Left hindlimb (tissue), 1 donor: ENCODE measurements around the gene CMIP.

Experiments used
- DNase-seq: peaks from one replicate; pipeline ENCODE4 v3.0.0-alpha.2; 2018

CMIP gene

DNA sequence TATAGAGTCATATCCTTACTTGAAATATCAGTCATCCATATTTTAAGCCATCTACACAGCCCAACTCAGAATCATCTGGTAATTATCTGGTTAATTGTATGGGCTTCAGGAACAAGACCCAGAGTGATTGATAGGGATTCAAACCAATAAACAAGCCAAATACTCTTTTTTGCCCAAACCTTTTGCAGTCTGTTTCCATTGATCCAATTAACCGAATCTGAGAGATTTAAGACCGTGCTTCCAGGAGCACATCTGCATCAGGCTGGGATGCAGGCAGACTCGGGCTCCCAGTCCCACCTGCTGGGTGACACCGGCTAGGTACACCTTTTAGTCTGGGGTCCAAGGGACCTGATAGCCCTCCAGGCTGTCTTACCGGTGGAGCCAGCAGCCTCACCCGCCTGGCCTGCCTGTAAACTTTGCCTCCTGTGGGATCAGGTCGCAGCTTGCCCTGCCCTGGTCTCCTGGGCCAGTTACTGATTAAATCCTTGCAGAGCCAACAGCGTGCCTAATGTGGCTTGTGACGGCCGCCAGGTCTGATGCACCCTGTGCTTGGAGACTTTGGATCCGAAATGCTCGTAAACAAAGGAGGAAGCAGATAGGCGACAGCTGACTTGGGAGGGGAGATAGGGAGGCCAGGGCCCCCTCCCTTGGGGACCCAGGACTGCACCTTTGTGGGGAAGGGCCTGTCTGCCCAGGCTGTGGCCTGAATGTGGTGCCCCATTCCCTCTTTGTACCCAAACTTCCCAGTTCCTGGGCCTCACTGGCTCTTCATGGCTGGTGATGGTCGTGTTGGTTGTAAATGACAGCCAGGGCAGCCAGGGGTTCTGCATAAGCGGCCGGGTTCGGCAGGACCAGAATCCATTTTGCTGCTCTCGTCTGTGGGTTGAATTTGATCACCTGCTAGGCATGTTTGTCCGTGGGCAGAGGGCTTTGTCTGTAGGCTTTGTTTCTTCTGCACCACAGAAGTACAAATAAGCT lies 3.8 kb downstream of the CMIP start:
- DNase-seq = no peak

DNA sequence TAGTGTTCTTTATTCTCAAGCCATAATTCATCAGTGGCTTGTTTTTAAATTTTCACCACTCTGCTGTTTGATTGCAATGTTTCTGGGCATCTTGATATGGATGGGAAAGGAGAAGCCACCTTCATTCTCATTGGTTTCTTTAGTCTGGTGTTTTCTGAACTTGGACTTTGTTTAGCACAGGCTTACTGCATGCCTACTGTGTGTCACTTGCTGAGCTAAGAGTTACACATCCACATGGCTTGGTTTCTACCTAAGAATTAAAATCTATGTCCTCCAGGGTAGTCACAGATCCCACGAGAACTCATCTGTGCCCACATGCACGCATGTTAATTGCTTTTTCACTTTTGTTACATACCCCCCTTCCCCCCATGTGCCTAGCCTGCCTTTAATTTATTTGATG lies 4.6 kb downstream of the CMIP start:
- DNase-seq = no peak

DNA sequence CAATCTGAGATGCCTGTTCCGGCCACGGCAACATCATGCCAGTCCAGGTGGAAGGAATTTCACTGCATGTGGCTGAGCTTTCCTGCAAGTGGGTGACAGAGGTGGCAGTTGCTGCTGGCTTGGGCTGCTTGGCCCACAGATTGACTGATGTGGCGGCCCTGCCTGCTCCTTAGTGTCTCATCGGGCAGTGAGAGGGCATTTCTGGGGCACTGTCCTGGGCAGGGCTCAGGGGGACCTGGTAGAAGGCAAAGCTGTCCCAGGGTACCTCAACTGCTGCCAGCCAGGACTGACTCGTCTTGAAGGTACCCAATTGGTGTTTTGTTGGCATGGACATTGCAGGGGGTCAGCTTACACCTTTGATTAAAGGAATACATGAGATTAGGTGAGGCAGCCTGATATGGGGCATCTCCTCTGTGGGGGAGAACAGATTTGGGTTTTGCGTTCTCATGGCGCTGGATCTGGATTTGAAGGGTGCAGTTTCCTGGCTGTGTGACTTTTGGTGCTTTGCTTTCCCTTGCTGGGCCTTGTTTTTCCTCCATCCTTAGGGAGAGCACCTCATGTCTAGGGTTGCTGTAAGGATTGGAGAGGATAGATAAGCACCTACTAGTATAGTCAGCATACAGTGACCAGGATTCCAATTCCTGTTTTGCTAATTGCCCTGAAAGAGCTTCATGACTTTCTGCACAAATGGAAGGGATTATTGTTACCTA lies 5.4 kb downstream of the CMIP start:
- no peak for DNase-seq

DNA sequence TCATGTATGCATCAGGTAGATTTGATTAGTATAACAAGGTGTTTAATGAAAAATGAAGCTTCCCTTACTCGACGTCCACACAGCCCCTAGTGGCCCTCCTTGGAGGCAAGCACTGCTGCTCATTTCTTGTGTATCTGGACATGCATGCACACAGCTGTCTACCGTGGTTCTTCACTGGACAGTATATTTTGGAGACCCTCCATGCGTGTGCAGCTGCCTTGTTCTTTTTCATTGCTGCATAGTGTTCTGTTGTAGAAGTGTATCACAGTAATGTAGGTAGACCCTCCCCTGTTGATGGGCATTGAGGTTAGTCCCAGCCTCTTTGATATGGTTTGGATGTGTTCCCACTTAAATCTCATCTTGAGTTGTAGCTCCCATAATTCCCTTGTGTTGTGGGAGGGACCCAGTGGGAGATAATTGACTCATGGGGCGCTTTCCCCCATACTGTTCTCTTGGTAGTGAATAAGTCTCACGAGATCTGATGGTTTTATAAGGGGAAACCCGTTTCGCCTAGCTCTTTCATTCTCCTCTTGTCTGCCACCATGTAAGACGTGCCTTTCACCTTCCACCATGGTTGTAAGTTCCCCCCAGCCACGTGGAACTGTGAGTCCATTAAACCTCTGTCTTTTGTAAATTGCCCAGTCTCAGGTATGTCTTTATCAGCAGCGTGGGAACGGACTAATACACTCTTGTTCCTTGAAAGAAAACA lies 6.3 kb downstream of the CMIP start:
- no peak for DNase-seq

DNA sequence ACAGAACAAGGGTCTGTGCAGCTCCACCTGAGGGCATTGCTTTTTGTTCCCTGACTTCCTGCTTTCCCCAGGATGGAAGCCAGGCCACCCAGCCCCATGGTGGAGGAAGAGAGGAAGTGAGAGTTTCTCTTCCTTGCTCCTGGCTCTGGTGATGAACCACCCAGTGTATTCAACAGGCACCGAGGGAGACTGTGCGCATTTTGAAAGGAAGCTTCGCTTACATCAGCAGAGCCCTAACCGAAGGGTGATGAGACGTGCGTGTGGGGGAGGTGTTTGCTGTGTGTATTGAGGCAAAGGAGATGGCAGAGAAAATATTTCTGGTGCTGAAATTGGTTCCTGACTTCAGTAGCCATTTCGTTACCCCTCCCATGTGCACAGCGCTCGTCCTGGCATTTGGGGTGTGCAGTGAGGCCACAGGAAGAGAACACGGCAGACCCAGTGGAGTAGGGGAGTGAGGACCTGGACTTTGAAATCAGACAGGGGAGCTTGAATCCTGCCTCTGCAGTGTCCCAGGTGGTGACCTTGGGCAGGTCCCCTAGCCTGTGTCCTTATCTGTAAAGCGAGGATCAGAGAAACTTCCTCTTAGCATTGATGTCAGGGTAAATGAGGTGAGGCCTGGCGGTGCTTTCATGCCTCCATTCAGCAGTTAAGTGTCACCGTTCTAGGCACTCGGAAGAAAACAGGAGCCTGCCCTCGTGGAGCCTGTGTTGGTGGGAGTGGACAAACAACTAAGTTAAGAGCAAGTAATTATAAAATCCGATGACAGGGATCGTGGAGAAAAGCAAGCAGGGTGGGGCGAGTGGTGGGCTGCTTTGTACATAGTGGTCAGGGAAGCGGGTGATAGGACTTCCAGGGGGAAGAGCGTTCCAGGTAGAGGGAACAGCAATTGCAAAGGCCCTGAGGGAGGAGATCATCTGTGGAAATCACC lies 7.4 kb downstream of the CMIP start:
- no peak for DNase-seq

DNA sequence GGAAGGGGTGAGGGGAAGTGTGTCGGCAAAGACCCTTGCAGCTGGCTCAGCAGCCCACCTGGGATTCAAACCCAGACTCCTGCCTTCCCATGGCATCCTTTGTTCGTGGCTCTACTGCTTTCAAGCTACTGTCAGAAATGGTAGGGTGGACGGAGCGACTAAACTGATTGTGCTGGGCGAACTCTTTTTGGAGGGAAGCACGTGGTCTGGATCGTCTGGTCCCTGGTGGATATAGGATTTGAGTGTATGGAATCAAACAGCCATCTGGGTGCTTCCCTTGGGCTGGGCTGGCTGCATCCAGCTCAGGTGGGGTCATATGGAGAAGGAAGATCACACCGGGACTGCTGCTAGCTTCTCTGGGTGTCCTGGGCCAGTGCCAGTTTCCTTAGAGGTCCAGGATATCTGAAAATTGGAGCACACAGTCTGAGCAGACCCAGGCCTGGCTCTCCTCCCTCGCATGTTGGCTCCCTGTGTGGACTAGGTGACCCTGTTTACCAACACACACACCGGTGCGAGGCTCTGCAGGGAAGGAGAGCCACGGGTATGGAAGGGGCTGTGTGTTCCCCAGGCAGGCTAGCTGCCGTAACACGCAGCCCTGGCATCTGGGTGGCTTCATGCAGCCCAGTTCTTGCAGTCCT lies 8.6 kb downstream of the CMIP start:
- no peak for DNase-seq

DNA sequence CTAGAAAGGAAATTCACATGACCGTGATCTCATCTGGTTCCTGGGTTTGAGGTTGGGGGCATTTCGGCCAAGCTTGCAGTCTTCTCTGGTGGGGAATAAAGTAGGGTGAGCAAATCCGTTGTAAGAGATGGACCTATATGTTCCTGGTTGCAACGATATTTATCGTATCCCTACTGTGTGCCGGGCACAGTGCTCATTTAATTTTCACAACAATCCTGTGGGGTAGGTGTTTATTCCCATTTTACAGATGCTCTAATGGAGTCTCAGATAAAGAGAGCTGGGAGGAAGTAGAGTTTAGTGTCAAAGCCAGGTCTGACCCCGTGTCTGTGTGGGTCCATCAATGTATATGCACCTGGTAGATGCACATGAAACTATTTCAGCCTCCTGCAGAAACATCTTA lies 9.4 kb downstream of the CMIP start:
- DNase-seq = no peak

DNA sequence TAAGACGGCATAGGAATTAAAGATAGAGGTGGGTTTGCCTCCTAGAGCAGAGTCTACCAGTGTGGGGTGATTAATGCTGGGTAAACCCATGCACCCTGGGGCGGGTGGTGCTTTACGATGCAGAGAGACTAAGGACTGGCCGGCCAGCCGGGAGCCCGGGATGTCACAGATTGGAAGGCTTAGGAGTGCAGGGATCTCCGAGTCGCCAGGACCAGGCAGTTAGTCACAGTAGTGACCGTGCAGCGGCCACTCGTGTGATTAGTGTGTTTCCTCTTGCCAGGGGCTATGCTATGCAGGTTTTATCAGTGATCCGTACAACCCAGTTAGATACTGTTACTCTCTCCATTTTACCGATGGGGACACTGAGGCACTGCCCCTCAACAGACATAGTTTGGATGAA lies 10.4 kb downstream of the CMIP start:
- no peak for DNase-seq

DNA sequence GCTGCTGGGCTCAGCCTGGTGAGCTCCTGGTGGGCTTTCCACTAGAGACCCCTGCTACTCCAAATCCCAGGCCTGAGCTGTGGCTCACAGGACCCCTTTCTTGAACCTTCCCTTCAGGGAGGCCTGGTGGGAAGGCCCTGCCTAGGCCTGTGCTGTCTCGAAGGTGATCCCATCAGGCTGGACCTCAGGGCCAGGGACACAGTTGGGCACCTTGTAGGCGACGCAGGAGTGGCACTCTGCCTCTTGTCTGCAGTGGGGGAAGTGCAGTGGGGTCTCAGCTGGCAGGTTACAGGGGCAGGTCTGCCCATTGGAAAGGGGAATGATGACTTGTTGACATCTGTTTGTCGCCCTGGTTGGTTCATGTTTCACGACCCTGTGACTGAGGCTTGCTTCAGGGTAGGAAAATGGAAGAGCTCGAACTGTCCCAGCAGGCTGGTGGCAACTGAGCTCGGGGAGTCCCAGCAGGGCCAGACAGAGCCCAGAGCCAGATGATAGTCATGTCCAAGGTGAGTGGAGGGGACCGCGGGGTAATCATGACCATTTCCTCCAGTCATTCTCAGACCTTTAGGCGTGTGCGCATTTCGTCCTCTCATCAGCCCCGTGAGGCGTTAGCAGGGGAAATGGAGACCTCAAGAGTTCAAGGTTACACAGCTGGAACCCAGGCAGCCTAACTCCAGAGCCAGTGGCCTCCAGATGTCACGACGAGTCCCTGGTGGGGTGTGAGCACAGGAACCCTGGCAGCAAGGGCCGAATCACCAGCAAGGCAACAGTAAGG lies 11.3 kb downstream of the CMIP start:
- DNase-seq = no peak

DNA sequence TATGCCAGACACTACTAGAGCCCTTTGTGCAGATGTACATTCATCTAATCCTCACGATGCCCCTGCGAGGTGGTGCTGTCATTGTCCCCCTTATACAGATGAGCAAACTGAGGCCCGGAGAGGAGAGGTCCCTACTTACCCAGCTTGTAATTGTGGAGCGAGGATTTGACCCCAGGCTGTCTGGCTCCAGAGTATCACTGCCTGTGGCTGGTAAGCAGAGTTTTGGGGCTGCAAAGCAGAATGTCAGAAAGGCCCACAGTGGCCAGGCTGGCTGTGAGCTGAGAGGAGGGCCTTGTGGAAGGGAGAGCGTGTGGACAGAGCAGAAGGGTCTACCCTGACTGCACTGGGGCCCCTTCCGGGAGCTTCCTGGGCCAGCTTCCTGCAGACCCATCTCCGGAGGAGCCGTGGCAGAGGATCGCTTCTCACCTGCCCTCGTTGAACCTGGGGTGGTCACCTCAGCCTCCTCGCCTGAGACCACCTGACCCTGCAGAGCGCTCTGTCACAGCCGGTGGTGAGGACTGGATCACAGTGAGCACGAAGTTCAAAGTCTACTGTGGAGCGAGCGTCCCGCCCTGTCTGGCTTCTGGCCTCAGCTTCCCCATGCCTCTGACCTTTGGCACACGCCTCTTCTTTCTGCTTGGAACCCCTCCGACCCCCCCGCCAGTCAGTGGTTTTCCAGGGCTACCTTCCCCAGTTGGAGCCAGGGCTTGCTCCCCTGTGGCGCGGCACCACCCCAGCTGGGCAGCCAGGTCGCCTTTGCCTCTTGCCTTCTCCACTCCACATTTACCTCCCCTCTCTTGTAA lies 12.1 kb downstream of the CMIP start:
- no peak for DNase-seq

DNA sequence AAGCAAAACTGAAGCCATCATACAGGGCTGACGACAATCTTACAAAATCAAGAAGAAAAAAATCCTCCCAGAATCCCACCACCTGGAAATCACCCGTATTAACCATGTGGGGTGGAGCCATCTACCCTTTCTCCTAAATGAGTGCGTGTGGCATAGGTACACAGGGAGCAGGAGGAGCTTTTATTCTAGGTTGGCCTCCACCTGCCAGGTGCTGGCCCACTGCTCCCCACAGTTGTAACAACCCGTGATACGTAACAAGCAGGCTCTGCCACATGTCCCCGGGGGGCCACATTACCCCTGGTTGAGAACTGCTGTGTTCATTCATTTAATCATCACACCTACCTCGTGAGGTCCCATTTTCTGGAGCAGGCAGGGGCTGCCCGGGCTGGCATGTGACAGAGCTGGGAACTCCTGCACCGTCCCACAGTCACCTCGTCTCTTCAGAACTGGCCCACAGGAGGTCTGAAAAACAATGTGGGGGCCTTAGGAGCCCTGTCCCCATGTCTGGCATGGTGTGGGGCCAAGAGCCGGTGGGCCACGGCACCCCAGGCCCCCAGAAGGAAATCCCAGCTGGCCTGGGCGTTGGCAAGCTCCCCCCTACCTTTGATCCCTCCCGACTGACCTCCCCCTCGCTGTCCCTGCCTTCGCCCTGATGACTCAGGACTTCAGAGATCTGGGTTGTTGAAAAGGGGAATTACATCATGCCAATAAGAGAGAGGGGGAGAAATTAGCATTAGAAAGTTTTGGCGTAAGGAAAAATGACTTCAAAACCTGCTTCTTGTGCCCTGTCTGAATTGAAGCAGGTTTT lies 12.9 kb downstream of the CMIP start:
- DNase-seq = no peak

DNA sequence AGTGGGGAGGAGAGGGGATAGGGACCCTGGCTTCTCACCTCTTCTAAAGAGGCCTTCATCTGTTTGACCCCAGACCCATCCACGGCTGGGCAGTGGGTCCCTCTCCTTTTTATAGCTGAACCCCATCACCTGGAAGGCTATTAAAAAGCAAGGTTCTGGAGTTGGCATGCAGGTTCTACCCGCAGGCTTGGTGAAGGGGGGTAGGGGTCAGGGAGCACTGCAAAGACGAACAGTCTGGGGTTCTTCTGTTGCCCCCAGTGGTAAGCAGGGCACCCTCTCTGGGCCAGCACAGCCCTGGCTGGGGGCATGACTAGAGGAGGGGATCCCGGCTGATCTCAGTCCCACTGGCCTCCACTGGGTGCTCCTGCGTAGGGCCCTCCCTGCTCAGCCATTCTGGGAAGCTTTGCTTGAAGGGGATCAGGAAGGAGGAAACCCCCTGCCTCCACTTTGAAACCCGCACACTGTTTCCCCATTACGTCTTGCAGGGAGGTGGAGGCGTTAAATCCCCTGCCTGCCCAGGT lies 13.6 kb downstream of the CMIP start:
- no peak for DNase-seq

DNA sequence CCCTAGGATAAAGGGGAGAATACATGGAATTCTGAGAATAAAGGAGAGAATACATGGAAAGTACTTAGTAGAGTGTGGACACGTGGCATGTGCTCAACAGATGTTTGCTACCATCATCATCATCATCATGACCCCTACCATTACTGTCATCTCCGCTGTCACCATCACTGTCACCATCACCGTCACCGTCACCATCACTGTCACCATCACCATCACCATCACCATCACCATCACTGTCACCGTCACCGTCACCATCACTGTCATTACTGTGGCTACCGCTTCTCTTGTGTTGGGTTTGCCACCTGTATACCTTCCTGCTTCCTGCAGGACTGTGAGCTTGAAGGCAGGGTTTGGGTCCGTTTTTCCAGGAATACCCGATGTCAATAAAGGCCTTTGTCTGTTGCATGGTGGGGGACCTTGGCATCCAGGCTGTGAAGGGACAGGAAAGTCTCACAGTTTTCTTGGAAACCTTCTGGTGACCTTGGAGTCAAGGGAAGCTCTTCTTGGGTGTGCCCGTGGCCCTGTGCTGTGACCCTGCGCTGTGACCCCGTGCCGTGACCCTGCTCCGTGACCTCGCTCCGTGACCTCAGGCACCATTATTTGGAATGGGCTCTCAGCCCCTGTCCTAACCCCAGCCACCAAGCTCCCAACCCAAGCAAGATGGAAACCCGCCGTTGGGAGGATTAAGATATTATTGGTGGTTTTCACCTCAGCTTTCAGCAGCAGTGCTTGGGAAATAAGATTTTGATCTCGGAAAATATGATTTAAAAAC lies 14.4 kb downstream of the CMIP start:
- no peak for DNase-seq

DNA sequence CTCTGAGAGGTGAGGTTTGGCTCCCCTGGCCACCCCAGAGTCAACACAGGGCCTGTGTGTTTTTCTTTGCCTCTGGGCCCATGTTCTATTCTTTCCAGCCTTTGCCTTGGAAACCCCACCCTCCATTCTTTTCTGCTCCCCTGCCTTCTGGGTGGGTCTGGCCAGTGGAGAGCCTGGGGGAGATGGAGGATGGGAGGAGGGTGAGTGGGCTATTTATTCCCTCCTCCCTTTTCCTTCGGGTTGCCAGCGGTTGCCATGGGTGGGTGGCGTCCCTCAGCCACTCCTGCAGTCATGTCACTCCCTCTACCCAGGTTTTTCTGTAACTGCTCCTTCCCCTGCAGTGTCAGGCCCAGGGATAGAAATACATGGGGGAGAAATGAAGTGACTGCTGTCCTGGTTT lies 15.5 kb downstream of the CMIP start:
- DNase-seq = no peak

DNA sequence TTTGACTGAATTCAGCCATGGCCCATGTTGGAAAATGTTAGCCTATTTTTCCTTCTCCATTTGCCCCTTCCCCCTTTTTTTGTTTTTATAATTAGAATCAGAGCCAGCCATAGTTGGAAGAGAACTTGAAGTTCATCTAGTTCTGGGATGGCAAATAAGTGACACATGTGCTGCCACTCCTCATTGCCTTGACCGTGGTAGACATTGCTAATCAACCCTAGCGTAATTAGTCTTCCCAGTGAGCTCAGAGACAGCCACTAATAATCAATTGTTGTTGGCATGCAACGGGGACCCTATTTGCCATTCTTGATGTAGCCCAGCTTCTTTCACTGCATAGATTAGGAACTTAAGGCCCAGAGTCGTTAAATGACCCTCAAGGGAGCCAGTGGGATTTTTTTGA lies 16.6 kb downstream of the CMIP start:
- no peak for DNase-seq

DNA sequence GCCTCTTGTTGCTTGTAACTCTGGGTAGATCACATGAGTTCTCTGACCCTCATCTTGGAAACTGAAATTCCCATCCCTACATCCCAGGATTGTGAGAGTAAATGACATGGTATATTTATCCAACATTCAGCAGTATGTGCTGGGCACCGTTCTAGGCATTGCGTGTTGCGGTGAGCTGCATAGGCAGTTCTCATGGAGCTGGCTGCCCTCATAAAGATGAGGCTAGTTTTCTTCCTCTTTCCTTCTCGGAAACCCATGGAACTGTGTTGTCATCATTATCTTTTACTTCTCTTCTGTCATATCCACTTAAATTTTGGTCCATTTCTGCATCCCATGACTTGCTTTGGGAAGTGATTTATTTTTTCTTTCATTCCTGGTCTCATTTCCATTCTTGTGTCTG lies 17.2 kb downstream of the CMIP start:
- no peak for DNase-seq

DNA sequence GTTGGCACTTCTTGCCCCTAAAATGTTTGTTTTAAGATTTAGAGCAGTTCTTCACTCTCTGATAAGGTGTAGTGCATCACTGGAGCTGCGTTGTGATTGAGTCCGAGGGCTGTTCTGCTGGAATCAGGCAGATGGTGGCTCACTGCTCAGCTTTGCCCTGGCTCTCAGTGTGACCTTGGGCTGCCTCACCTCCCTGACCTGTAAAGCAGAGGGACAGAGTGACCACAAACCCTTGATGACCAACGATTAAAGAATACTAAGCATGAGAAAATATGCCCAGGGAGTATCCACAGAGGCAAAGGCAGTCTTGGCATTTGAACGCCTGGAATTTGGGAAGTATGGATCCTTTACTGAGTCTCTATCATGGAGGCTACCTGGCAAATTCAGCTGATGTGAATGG lies 18.1 kb downstream of the CMIP start:
- DNase-seq = no peak

DNA sequence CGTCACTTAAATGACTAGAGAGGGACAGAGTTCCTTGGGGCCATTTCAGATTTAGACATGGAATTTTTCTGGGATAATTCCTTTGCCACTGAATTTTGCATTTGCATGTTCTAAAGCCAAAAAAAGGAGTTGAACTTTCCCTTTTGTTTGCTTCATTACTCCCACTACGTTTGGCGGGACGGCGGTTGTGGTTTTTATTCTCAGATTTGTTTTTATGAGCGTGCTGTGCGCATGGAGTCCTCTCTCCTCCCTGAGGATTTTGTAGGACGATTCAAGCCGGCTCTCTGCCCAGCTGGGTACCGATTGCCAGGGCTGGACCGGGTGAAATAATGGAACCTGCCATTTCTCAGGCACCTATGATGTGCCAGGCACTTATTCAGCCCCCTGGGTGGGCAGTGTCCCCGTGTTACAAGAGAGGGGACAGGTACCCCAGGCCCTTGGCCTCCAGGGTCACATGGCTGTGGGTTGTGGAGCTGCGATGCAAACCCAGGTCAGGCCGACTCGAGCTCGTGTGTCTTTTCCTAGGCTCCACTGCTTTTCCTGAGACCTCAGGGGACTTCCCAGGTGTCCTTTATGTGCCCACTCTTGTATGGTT lies 18.8 kb downstream of the CMIP start:
- no peak for DNase-seq
